ENCODE results near the gene PRDM5.

PRDM5 gene

GRCh38 chr4:120672558-120673147, 249.9 kb downstream of the PRDM5 start:
- in situ Hi-C loops (cut with HindIII; ENCODE audit: low sequenced_read_pairs): no loop called here
- no peak overlapping the region for H3K4me3 ChIP-seq (ENCODE audit: low read depth, low read length)

DNA sequence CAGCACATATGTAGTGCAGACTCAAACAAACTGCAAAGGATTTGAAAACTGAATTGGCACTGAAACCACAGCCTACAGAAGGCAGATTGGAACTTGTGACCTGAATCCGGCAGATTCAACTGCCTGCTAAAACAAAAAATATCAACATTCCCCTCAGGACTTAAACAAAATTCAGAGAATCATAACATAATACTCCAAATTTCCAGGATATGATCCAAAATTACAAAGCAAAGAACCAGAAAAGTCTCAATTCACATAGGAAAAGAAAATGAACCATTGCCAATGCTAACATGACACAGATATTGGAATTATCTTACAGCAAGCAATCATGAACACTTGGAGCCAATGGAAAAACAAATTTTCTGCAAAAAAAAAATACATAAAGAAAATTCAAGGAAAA, 250.4 kb downstream of the PRDM5 start:
- no peak overlapping the region for H3K4me3 ChIP-seq (ENCODE audit: low read depth, low read length)
- TF ChIP-seq, protein P1, sequence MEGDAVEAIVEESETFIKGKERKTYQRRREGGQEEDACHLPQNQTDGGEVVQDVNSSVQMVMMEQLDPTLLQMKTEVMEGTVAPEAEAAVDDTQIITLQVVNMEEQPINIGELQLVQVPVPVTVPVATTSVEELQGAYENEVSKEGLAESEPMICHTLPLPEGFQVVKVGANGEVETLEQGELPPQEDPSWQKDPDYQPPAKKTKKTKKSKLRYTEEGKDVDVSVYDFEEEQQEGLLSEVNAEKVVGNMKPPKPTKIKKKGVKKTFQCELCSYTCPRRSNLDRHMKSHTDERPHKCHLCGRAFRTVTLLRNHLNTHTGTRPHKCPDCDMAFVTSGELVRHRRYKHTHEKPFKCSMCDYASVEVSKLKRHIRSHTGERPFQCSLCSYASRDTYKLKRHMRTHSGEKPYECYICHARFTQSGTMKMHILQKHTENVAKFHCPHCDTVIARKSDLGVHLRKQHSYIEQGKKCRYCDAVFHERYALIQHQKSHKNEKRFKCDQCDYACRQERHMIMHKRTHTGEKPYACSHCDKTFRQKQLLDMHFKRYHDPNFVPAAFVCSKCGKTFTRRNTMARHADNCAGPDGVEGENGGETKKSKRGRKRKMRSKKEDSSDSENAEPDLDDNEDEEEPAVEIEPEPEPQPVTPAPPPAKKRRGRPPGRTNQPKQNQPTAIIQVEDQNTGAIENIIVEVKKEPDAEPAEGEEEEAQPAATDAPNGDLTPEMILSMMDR (IDR thresholded peaks at IDR 0.05; ENCODE audit: low read depth, low read length, missing control alignments): no peak
- no peak for DNase-seq (ENCODE audit: low read depth)
- in situ Hi-C loops (cut with HindIII; ENCODE audit: low sequenced_read_pairs): no loop called here

More at GRCh38 chr4:120672558-120673147, 249.9 kb downstream of the PRDM5 start:
- no peak for DNase-seq (ENCODE audit: low read depth)
- TF ChIP-seq, protein P1 (IDR thresholded peaks at IDR 0.05; ENCODE audit: low read depth, low read length, missing control alignments): no peak

- in situ Hi-C loops (cut with HindIII; ENCODE audit: low sequenced_read_pairs): no loop called here
- no peak for DNase-seq (ENCODE audit: low read depth)
- no peak overlapping the region for H3K4me3 ChIP-seq (ENCODE audit: low read depth, low read length)
- TF ChIP-seq, protein P1 (IDR thresholded peaks at IDR 0.05; ENCODE audit: low read depth, low read length, missing control alignments): no peak
Measured at GRCh38 chr4:120671538-120671937, 251.0 kb downstream of the PRDM5 start.

DNA sequence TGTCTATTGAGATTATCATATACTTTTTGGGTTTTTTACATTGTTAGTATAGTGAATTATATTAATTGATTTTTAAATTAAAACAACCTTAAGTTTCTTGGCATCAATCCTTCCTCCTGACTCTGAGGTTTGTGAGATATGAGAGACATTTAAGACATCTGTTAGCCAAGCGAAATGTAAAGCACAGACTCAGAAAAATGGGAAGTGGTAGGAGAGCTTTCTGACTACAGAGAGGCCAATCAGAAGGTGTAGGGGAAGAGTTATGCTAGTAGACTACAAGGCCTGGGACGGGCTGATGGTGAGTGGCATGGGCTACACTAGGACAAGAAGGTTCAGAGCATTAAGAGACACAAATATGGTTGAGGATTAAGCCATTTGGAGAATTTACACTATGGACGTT, 255.4 kb downstream of the PRDM5 start:
- TF ChIP-seq, protein P1 (IDR thresholded peaks at IDR 0.05; ENCODE audit: low read depth, low read length, missing control alignments): no peak
- no peak for DNase-seq (ENCODE audit: low read depth)
- no peak overlapping the region for H3K4me3 ChIP-seq (ENCODE audit: low read depth, low read length)
- in situ Hi-C loops (cut with HindIII; ENCODE audit: low sequenced_read_pairs): no loop called here

DNA sequence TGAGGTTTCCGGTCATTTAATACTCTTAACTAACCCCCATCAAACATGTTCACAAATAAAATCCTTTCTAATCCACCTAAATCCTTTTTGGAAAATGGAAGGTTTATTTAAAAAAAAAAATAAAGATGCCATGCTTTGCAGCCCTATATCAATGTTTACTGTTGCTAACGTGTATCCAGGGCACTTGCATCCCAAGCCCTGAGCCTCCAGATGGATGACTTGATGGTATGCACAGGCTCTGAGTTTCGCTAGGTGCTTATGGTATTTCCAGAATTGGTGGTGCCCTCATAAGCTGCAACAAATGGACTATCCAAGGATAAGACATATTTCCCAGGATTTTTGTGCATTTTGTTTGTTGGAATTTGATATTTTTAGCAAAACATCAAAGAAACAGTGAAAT, 257.7 kb downstream of the PRDM5 start:
- H3K4me3 ChIP-seq (ENCODE audit: low read depth, low read length): no peak overlapping the region
- in situ Hi-C loops (cut with HindIII; ENCODE audit: low sequenced_read_pairs): no loop called here
- no peak for DNase-seq (ENCODE audit: low read depth)
- TF ChIP-seq, protein P1 (IDR thresholded peaks at IDR 0.05; ENCODE audit: low read depth, low read length, missing control alignments): no peak

DNA sequence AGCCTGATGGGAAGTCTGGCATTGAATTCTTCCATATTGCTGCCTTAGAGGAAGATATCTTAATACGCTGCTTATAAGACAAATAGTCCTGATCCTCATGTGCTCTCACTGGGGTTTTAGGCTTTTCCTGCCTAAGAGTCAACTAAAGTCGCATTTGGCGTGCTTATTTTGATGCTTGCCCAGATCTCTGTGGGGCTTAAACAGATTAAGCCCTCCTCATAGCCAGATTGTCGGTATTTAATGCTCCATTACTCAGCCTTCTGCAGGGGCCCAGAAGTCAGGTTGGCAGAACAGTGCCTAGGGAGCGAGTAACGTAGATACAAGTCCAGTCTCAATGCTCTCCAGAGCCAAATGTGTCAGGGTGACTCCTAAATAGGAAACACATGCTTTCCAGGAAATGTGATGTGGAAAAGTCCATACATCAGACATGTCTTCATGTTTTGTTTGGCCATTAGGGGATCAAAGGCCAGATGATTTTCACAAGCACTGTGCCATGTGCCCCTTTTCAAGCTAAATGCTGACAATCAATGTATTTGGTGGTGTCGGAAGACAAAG, 262.8 kb downstream of the PRDM5 start:
- H3K4me3 ChIP-seq (ENCODE audit: low read depth, low read length): no peak overlapping the region
- no peak for DNase-seq (ENCODE audit: low read depth)
- TF ChIP-seq, protein P1 (IDR thresholded peaks at IDR 0.05; ENCODE audit: low read depth, low read length, missing control alignments): no peak
- in situ Hi-C loops (cut with HindIII; ENCODE audit: low sequenced_read_pairs): no loop called here

Measured in astrocyte of the cerebellum (primary cell).